WTC11 (cell line): Measurements from ENCODE around the gene CDC45. TPM values are rescaled to one million over a fixed set of nuclear protein-coding genes. Genes with fewer than 3 reads are reported as not detected.

ENCODE experiments used
- ATAC-seq: fragments of 200-7000 bp; cut with Tn5 transposase; 2 replicates; pipeline ENCODE4 v1.10.0; 2021; ENCODE audit warnings: mild to moderate bottlenecking, moderate library complexity
- CTCF ChIA-PET: fragments of 300-600 bp; sonication (Branson Sonifier 250); formaldehyde crosslinking; loops from one replicate; lab custom pipeline; 2021; ENCODE audit warnings: antibody characterized with exemption; lab: Charles Lee
- POLR2A ChIA-PET: fragments of 350-600 bp; sonication (Branson Sonifier 250); formaldehyde crosslinking; loops from one replicate; lab custom pipeline; 2021; ENCODE audit warnings: antibody characterized with exemption; lab: Charles Lee
- DNase-seq: peaks from one replicate; pipeline ENCODE4 v3.0.0; 2021; ENCODE audit warnings: low spot score
- H3K27ac Mint-ChIP-seq: 2 replicates; pipeline ENCODE4 v1.8.0; 2021; ENCODE audit warnings: mixed read lengths
- H3K27me3 Mint-ChIP-seq: 2 replicates; pipeline ENCODE4 v1.8.0; 2021; ENCODE audit warnings: low read depth, mild to moderate bottlenecking, moderate library complexity, mixed read lengths
- H3K36me3 Mint-ChIP-seq: 2 replicates; pipeline ENCODE4 v1.8.0; 2021; ENCODE audit warnings: mixed read lengths
- H3K4me1 Mint-ChIP-seq: 2 replicates; pipeline ENCODE4 v1.8.0; 2022; ENCODE audit warnings: mixed read lengths
- H3K4me3 Mint-ChIP-seq: 2 replicates; pipeline ENCODE4 v1.8.0; 2021; ENCODE audit warnings: mild to moderate bottlenecking, moderate library complexity, mixed read lengths
- H3K9me3 Mint-ChIP-seq: 2 replicates; pipeline ENCODE4 v1.8.0; 2021; ENCODE audit warnings: mixed read lengths
- ATF2 ChIP-seq: sonication (generic); formaldehyde crosslinking; IDR thresholded peaks from 2 replicates; pipeline ENCODE4 v1.8.1; 2022; ENCODE audit warnings: low read depth, missing genetic modification reagents, borderline replicate concordance
- CDX4 ChIP-seq: fragments of 250-450 bp; sonication (Bioruptor Pico); IDR thresholded peaks from 2 replicates; pipeline ENCODE4 v1.9.0; 2021; ENCODE audit warnings: moderate library complexity, mild to moderate bottlenecking, inconsistent platforms, borderline replicate concordance
- CREB1 ChIP-seq: sonication (generic); formaldehyde crosslinking; IDR thresholded peaks from 2 replicates; pipeline ENCODE4 v1.8.0; 2023; ENCODE audit warnings: mild to moderate bottlenecking, missing genetic modification reagents
- E2F1 ChIP-seq: sonication (generic); formaldehyde crosslinking; IDR thresholded peaks from 2 replicates; pipeline ENCODE4 v1.8.0; 2022; ENCODE audit warnings: mild to moderate bottlenecking, missing genetic modification reagents
- ELF4 ChIP-seq: sonication (generic); formaldehyde crosslinking; IDR thresholded peaks from 2 replicates; pipeline ENCODE4 v1.8.1; 2022; ENCODE audit warnings: low read depth, mild to moderate bottlenecking, moderate library complexity, missing genetic modification reagents
- GRHL2 ChIP-seq: fragments of 250-450 bp; sonication (Bioruptor Pico); IDR thresholded peaks from 2 replicates; pipeline ENCODE4 v1.8.0; 2022; ENCODE audit warnings: mild to moderate bottlenecking, moderate library complexity; ENCODE audit not compliant: insufficient replicate concordance, severe bottlenecking
- GTF2I ChIP-seq: fragments of 250-450 bp; sonication (Bioruptor Pico); conservative IDR thresholded peaks from 2 replicates; pipeline ENCODE4 v1.4.0; 2021; ENCODE audit warnings: mild to moderate bottlenecking
- IRF2 ChIP-seq: sonication (generic); formaldehyde crosslinking; IDR thresholded peaks from 2 replicates; pipeline ENCODE4 v1.8.0; 2022; ENCODE audit warnings: low read depth, missing genetic modification reagents, borderline replicate concordance
- JUN ChIP-seq: sonication (generic); formaldehyde crosslinking; IDR thresholded peaks from 2 replicates; pipeline ENCODE4 v1.8.0; 2023; ENCODE audit warnings: mild to moderate bottlenecking, missing genetic modification reagents
- NR3C1 ChIP-seq: sonication (generic); formaldehyde crosslinking; conservative IDR thresholded peaks from 2 replicates; pipeline ENCODE4 v1.8.1; 2023; ENCODE audit warnings: low read depth, mild to moderate bottlenecking, missing genetic modification reagents
- PREB ChIP-seq: sonication (generic); formaldehyde crosslinking; IDR thresholded peaks from 2 replicates; pipeline ENCODE4 v1.8.1; 2022; ENCODE audit warnings: mild to moderate bottlenecking, missing genetic modification reagents, moderate library complexity, borderline replicate concordance
- RORB ChIP-seq: fragments of 250-450 bp; sonication (Bioruptor Pico); IDR thresholded peaks from 2 replicates; pipeline ENCODE4 v1.9.0; 2021; ENCODE audit warnings: mild to moderate bottlenecking
- SOX15 ChIP-seq: fragments of 250-450 bp; sonication (Bioruptor Pico); IDR thresholded peaks from 2 replicates; pipeline ENCODE4 v1.9.0; 2021; ENCODE audit warnings: mild to moderate bottlenecking
- TEAD1 ChIP-seq: sonication (generic); formaldehyde crosslinking; IDR thresholded peaks from 2 replicates; pipeline ENCODE4 v1.8.0; 2022; ENCODE audit warnings: mild to moderate bottlenecking, missing genetic modification reagents
- TEAD4 ChIP-seq: sonication (generic); formaldehyde crosslinking; IDR thresholded peaks from 2 replicates; pipeline ENCODE4 v1.8.0; 2022; ENCODE audit warnings: mild to moderate bottlenecking, missing genetic modification reagents
- TP53 ChIP-seq: sonication (generic); formaldehyde crosslinking; IDR thresholded peaks from 2 replicates; pipeline ENCODE4 v1.8.1; 2023; ENCODE audit warnings: mild to moderate bottlenecking, missing genetic modification reagents
- ZBTB43 ChIP-seq: sonication (generic); formaldehyde crosslinking; IDR thresholded peaks from 2 replicates; pipeline ENCODE4 v1.8.1; 2023; ENCODE audit warnings: mild to moderate bottlenecking, missing genetic modification reagents
- ZNF232 ChIP-seq: sonication (generic); formaldehyde crosslinking; IDR thresholded peaks from 2 replicates; pipeline ENCODE4 v1.8.0; 2022; ENCODE audit warnings: mild to moderate bottlenecking, missing genetic modification reagents
- total RNA-seq: library from RNA; stranded (reverse); gene quantifications from 3 replicates; pipeline ENCODE4 v1.2.3, GENCODE V29; 2021
- TF ChIP-seq, protein P1 (sequence below): sonication (generic); formaldehyde crosslinking; IDR thresholded peaks from 2 replicates; pipeline ENCODE4 v1.8.1; 2023; ENCODE audit warnings: mild to moderate bottlenecking, moderate library complexity, missing genetic modification reagents

CDC45 gene
- total RNA-seq, 1 experiment from 2014 or later, result 38.1 TPM

DNA sequence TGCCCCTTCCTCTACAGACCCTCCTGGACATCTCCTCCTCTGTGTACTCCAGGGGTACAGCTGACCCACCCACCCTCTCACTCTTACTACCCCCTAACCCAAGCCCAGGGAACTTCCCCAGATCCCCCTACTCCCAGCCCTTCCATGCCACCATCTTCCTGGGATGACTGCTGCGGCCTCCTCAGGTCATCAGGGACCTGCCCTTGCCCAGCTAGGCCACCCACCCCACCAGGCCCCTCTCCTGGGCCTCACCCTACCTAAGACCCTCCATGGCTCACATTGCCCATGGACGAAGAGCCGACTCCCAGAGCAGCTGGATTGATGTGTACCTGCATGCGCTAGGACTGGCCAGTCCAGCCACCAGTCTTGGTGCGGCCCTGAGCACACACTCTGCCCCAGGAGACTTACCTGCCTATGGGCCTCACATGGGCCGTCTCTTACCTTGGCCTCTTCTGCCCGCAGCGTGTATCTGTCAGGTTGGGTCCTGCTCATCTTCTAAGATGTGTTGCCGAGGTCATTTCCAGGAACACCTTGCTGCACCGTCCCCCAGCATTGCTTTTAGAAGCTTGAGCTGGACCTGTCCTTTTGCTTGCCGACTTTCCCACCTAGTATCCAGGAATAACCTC is 46.5 kb downstream of the CDC45 start:
- ATAC-seq, result no peak
- H3K9me3 Mint-ChIP-seq, result no peaks in the 10 kb centered on the region
- no peak for DNase-seq
- no peak overlapping the region for H3K27ac Mint-ChIP-seq
- no peak for TF ChIP-seq E2F1
- no peak for TF ChIP-seq GRHL2 (CRISPR knock-in tag)
- TF ChIP-seq TEAD4 (CRISPR knock-in tag), result no peak
- H3K27me3 Mint-ChIP-seq, result peaks cover 52% of the 10 kb centered on the region
- H3K36me3 Mint-ChIP-seq, result no peaks in the 10 kb centered on the region
- ChIA-PET CTCF (no interaction called here), POLR2A (no interaction called here)
- H3K4me3 Mint-ChIP-seq, result peak overlapping the region; percentile 30; the same call in 1 of the 2 replicates
- peaks cover 11% of the 10 kb centered on the region for H3K4me1 Mint-ChIP-seq

GRCh38 chr22:19526702-19527111 is 47.0 kb downstream of the CDC45 start:
- Mint-ChIP-seq H3K4me3 (no peak overlapping the region), H3K9me3 (no peaks in the 10 kb centered on the region), H3K4me1 (peaks cover 11% of the 10 kb centered on the region)
- DNase-seq (no peak), ATAC-seq (no peak)
- ChIA-PET POLR2A (no interaction called here), CTCF (interaction anchor here (1.2 kb wide), 1 partner anchor 103 kb away, joined by 3 read pairs; no protein-coding TSS in a partner anchor)
- TF ChIP-seq TP53, result no peak
- no peak for TF ChIP-seq GTF2I (CRISPR knock-in tag)
- no peak for TF ChIP-seq ELF4
- TF ChIP-seq CREB1 (CRISPR knock-in tag), result no peak
- TF ChIP-seq ATF2 (CRISPR knock-in tag), result no peak
- no peak for TF ChIP-seq JUN (CRISPR knock-in tag)
- TF ChIP-seq, protein P1, sequence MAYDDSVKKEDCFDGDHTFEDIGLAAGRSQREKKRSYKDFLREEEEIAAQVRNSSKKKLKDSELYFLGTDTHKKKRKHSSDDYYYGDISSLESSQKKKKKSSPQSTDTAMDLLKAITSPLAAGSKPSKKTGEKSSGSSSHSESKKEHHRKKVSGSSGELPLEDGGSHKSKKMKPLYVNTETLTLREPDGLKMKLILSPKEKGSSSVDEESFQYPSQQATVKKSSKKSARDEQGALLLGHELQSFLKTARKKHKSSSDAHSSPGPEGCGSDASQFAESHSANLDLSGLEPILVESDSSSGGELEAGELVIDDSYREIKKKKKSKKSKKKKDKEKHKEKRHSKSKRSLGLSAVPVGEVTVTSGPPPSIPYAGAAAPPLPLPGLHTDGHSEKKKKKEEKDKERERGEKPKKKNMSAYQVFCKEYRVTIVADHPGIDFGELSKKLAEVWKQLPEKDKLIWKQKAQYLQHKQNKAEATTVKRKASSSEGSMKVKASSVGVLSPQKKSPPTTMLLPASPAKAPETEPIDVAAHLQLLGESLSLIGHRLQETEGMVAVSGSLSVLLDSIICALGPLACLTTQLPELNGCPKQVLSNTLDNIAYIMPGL (CRISPR knock-in tag), result no peak
- TF ChIP-seq GRHL2 (CRISPR knock-in tag), result no peak
- TF ChIP-seq IRF2 (CRISPR knock-in tag), result no peak
- no peak for TF ChIP-seq TEAD1
- no peak for TF ChIP-seq CDX4 (CRISPR knock-in tag)
- no peak for TF ChIP-seq SOX15
- TF ChIP-seq NR3C1 (CRISPR knock-in tag), result no peak
- TF ChIP-seq RORB, result no peak
- no peak for TF ChIP-seq ZNF232 (CRISPR knock-in tag)
- no peak for TF ChIP-seq PREB (CRISPR knock-in tag)
- no peak for TF ChIP-seq ZBTB43 (CRISPR knock-in tag)
- TF ChIP-seq, all 79 proteins: peak for 0
- Mint-ChIP-seq H3K36me3 (no peaks in the 10 kb centered on the region), H3K27me3 (peaks cover 52% of the 10 kb centered on the region), H3K27ac (no peak overlapping the region)
